HCT116 (cell line): ENCODE data around the gene PRPH2. TPM values are rescaled to one million over a fixed set of nuclear protein-coding genes. Genes with fewer than 3 reads are reported as not detected.
A peak's percentile ranks its signal among the peaks of the same experiment; 100 is the strongest.

Experiments
- ATAC-seq: fragments of 200-7000 bp; cut with Tn5 transposase; 2 replicates; pipeline ENCODE4 v1.9.1; 2020; ENCODE audit warnings: mild to moderate bottlenecking, moderate library complexity
- BruUV-seq: library from RNA; stranded (reverse); fragments of 400-500 nt; replicated peaks from 2 replicates; lab custom pipeline; 2021; lab: Mats Ljungman, UMichigan
- CTCF ChIA-PET: fragments of 300-600 bp; sonication (Branson Sonifier 250); formaldehyde crosslinking; loops from one replicate; lab custom pipeline; 2021; ENCODE audit warnings: antibody characterized with exemption; lab: Charles Lee
- POLR2A ChIA-PET: fragments of 300-600, 350-600 bp; sonication (Branson Sonifier 250); formaldehyde crosslinking; loops from one replicate; lab custom pipeline; 2021; ENCODE audit warnings: antibody characterized with exemption; lab: Charles Lee
- RAD21 ChIA-PET, 2 experiments: fragments of 300-600 bp; sonication (Branson Sonifier 250); formaldehyde crosslinking; loops; one replicate each; lab custom pipeline; 2023; ENCODE audit warnings: low total read pairs in 2 of 2; ENCODE audit not compliant: uncharacterized antibody in 2 of 2, unreplicated experiment in 2 of 2, low non-redundant PET in 1 of 2; lab: Charles Lee
- DNase-seq: peaks from one replicate; pipeline ENCODE4 v3.0.0-alpha.2; 2010; ENCODE audit warnings: low read depth, low spot score
- H2AFZ ChIP-seq: fragments of 200-600 bp; shearing (Covaris generic), sonication (generic); 2 replicates; pipeline ENCODE4 v1.6.1; 2017; ENCODE audit warnings: low read depth, mixed run types, mixed read lengths, antibody characterized with exemption, low read length; ENCODE audit not compliant: poor library complexity, severe bottlenecking
- H3K27ac ChIP-seq: 2 replicates; pipeline ENCODE4 v1.5.1; 2012; ENCODE audit warnings: low read depth, low read length
- H3K27me3 ChIP-seq: fragments of 200-600 bp; sonication (generic); 2 replicates; pipeline ENCODE4 v1.6.1; 2016; ENCODE audit warnings: mixed run types, low read length, mixed read lengths; ENCODE audit not compliant: insufficient read depth
- H3K36me3 ChIP-seq, 2 experiments: fragments of 200-500 bp in 1 of 2; fragments of 200-600 bp in 1 of 2; sonication (Bioruptor generic) in 1 of 2; sonication (generic) in 1 of 2; 2 replicates each; pipeline versions ENCODE4 v1.5.1 to v1.6.1; 2014 to 2016; ENCODE audit warnings: low read length in 2 of 2, inconsistent platforms in 1 of 2, mixed read lengths in 1 of 2, mixed run types in 1 of 2; ENCODE audit not compliant: insufficient read depth in 2 of 2, control insufficient read depth in 1 of 2
- H3K4me1 ChIP-seq, 2 experiments: fragments of 200-600 bp in 1 of 2; sonication (generic) in 1 of 2; 2 replicates each; pipeline versions ENCODE4 v1.5.1 to v1.6.1; 2012 to 2017; ENCODE audit warnings: low read length in 2 of 2, inconsistent platforms in 1 of 2, mild to moderate bottlenecking in 1 of 2, mixed read lengths in 1 of 2, mixed run types in 1 of 2, moderate library complexity in 1 of 2; ENCODE audit not compliant: insufficient read depth in 2 of 2, control insufficient read depth in 1 of 2
- H3K4me2 ChIP-seq: fragments of 200-600 bp; sonication (generic); 2 replicates; pipeline ENCODE4 v1.6.1; 2017; ENCODE audit warnings: mixed run types, low read length, mixed read lengths
- H3K4me3 ChIP-seq, 2 experiments: fragments of 200-600 bp in 1 of 2; sonication (generic) in 1 of 2; replicated peaks in 1 of 2; 2 replicates each; pipeline ENCODE4 v1.5.1; 2011 to 2016; ENCODE audit warnings: low read length in 2 of 2, control low read depth in 1 of 2, low read depth in 1 of 2, mild to moderate bottlenecking in 1 of 2, mixed read lengths in 1 of 2, mixed run types in 1 of 2
- H3K79me2 ChIP-seq: fragments of 200-600 bp; sonication (generic); 2 replicates; pipeline ENCODE4 v1.6.1; 2017; ENCODE audit warnings: mild to moderate bottlenecking, mixed run types, low read length, moderate library complexity, mixed read lengths; ENCODE audit not compliant: insufficient read depth
- H3K9ac ChIP-seq: fragments of 200-600 bp; sonication (generic); 2 replicates; pipeline ENCODE4 v1.6.1; 2016; ENCODE audit warnings: low read length, mixed read lengths
- H3K9me2 ChIP-seq: fragments of 200-600 bp; sonication (generic), shearing (Covaris generic); 2 replicates; pipeline ENCODE4 v1.6.1; 2017; ENCODE audit warnings: mixed run types, mild to moderate bottlenecking, moderate library complexity; ENCODE audit not compliant: insufficient read depth
- H3K9me3 ChIP-seq, 2 experiments: fragments of 200-500 bp in 1 of 2; fragments of 200-600 bp in 1 of 2; sonication (Bioruptor generic) in 1 of 2; sonication (generic) in 1 of 2; 2 replicates each; pipeline ENCODE4 v1.6.1; 2014 to 2017; ENCODE audit warnings: low read length in 2 of 2, mixed read lengths in 2 of 2, inconsistent platforms in 1 of 2, low read depth in 1 of 2, mild to moderate bottlenecking in 1 of 2, mixed run types in 1 of 2, moderate library complexity in 1 of 2; ENCODE audit not compliant: control insufficient read depth in 1 of 2, insufficient read depth in 1 of 2
- H4K20me1 ChIP-seq: fragments of 200-600 bp; sonication (generic), shearing (Covaris generic); 2 replicates; pipeline ENCODE4 v1.6.1; 2017; ENCODE audit warnings: mixed run types, mild to moderate bottlenecking, moderate library complexity; ENCODE audit not compliant: insufficient read depth
- CBX3 ChIP-seq: IDR thresholded peaks from 2 replicates; pipeline ENCODE4 v1.6.1; 2012; ENCODE audit warnings: low read depth
- CEBPB ChIP-seq: IDR thresholded peaks from 2 replicates; pipeline ENCODE4 v1.6.1; 2012; ENCODE audit warnings: low read depth
- CTCF ChIP-seq, 3 experiments: fragments of 200-600 bp in 1 of 3; sonication (generic) in 1 of 3; IDR thresholded peaks in 2 of 3; conservative IDR thresholded peaks in 1 of 3; 2 replicates each; pipeline ENCODE4 v1.5.1; 2012 to 2017; ENCODE audit warnings: low read depth in 2 of 3, low read length in 2 of 3, antibody characterized with exemption in 1 of 3, borderline replicate concordance in 1 of 3, control low read depth in 1 of 3, mild to moderate bottlenecking in 1 of 3, mixed read lengths in 1 of 3, mixed run types in 1 of 3, moderate library complexity in 1 of 3; ENCODE audit not compliant: insufficient read depth in 1 of 3
- EGR1 ChIP-seq: IDR thresholded peaks from 2 replicates; pipeline ENCODE4 v1.6.1; 2012; ENCODE audit warnings: low read depth
- ELF1 ChIP-seq: IDR thresholded peaks from 2 replicates; pipeline ENCODE4 v1.6.1; 2012; ENCODE audit warnings: low read depth, borderline replicate concordance
- EZH2 ChIP-seq: fragments of 200-600 bp; sonication (generic); IDR thresholded peaks from 2 replicates; pipeline ENCODE4 v1.6.1; 2017; ENCODE audit warnings: antibody characterized with exemption, mixed run types
- EZH2phosphoT487 ChIP-seq: fragments of 200-600 bp; IDR thresholded peaks from 2 replicates; pipeline ENCODE4 v1.6.1; 2018; ENCODE audit warnings: antibody characterized with exemption, borderline replicate concordance
- FOSL1 ChIP-seq: IDR thresholded peaks from 2 replicates; pipeline ENCODE4 v1.6.1; 2012; ENCODE audit warnings: low read depth
- JUND ChIP-seq: IDR thresholded peaks from 2 replicates; pipeline ENCODE4 v1.6.1; 2012
- MAX ChIP-seq: IDR thresholded peaks from 2 replicates; pipeline ENCODE4 v1.6.1; 2012
- POLR2A ChIP-seq: IDR thresholded peaks from 2 replicates; pipeline ENCODE4 v1.7.0; 2011; ENCODE audit warnings: borderline replicate concordance; ENCODE audit not compliant: insufficient read depth, insufficient read length; ENCODE audit errors: extremely low read depth
- POLR2AphosphoS5 ChIP-seq: IDR thresholded peaks from 2 replicates; pipeline ENCODE4 v1.6.1; 2011; ENCODE audit warnings: mild to moderate bottlenecking, low read depth, low read length, moderate library complexity
- RAD21 ChIP-seq: IDR thresholded peaks from 2 replicates; pipeline ENCODE4 v1.6.1; 2012; ENCODE audit warnings: low read depth, mild to moderate bottlenecking
- SIN3A ChIP-seq: IDR thresholded peaks from 2 replicates; pipeline ENCODE4 v1.6.1; 2012; ENCODE audit warnings: low read depth
- SP1 ChIP-seq: IDR thresholded peaks from 2 replicates; pipeline ENCODE4 v1.6.1; 2012; ENCODE audit warnings: low read depth
- SRF ChIP-seq: IDR thresholded peaks from 2 replicates; pipeline ENCODE4 v1.6.1; 2012; ENCODE audit warnings: low read depth
- YY1 ChIP-seq: IDR thresholded peaks from 2 replicates; pipeline ENCODE4 v1.6.1; 2011; ENCODE audit warnings: low read length, low read depth, moderate library complexity, mild to moderate bottlenecking; ENCODE audit not compliant: insufficient replicate concordance; ENCODE audit errors: extremely low read depth
- ZBTB33 ChIP-seq: IDR thresholded peaks from 2 replicates; pipeline ENCODE4 v1.6.1; 2011; ENCODE audit warnings: mild to moderate bottlenecking, low read length, moderate library complexity; ENCODE audit not compliant: insufficient replicate concordance; ENCODE audit errors: extremely low read depth
- ZFX ChIP-seq: fragments of 450-650 bp; IDR thresholded peaks from 2 replicates; pipeline ENCODE4 v1.6.1; 2017
- ZNF274 ChIP-seq: fragments of 200-500 bp; sonication (Bioruptor generic); IDR thresholded peaks from 2 replicates; pipeline ENCODE4 v1.6.1; 2014; ENCODE audit warnings: mild to moderate bottlenecking, low read depth, low read length, inconsistent platforms
- intact Hi-C: fragments of 100-400 bp; cut with micrococcal nuclease; formaldehyde crosslinking; loops from 2 replicates; pipeline ENCODE4 v1.10.0; 2022
- total RNA-seq: library from RNA; stranded (reverse); gene quantifications from one replicate; pipeline ENCODE4 v1.2.1, GENCODE V29; 2021; ENCODE audit not compliant: unreplicated experiment

PRPH2 gene
- total RNA-seq, 1 experiment from 2014 or later: not detected

- Histone ChIP-seq H3K4me1 (peaks cover 11 to 27% of the 10 kb centered on the region in 2 experiments), H3K4me3 (peak within 1 kb of the TSS; percentile 88 to 99), H4K20me1 (no peaks in the 10 kb centered on the region), H3K27me3 (no peaks in the 10 kb centered on the region), H3K36me3 (no peaks in the 10 kb centered on the region), H2AFZ (no peak within 1 kb of the TSS), H3K9ac (peak within 1 kb of the TSS; percentile 94), H3K27ac (peak within 1 kb of the TSS; percentile 79), H3K9me2 (no peaks in the 10 kb centered on the region), H3K79me2 (peaks cover 23% of the 10 kb centered on the region), H3K4me2 (peak within 1 kb of the TSS; percentile 93), H3K9me3 (no peaks in the 10 kb centered on the region)
- ATAC-seq (peak; percentile 79), DNase-seq (peak; percentile 95)
- intact Hi-C loops: loop anchor here (1.0 to 5.0 kb wide), 3 partner anchors 38 to 146 kb away; a partner anchor contains a TSS
- ChIA-PET CTCF (interaction anchor here (1.0 to 1.5 kb wide), 3 partner anchors 19 to 84 kb away, joined by 3 read pairs; no protein-coding TSS in a partner anchor), RAD21 (interaction anchor here (0.7 to 1.0 kb wide), 4 partner anchors 20 to 135 kb away, joined by 3 to 10 read pairs (median 4); no protein-coding TSS in a partner anchor), POLR2A (interaction anchor here (0.6 to 3.3 kb wide), 17 partner anchors 10 to 884 kb away, joined by 3 to 22 read pairs (median 5); partner anchors contain the start of genes BICRAL and RPL7L1)
- BruUV-seq: TSS peak; percentile 89
- peak; percentile 91 for TF ChIP-seq SIN3A
- peak; percentile 38; the same call in 1 of the 2 replicates for TF ChIP-seq ZFX
- TF ChIP-seq CTCF (IDR thresholded peaks at IDR 0.05 in 2 of 3, conservative IDR thresholded peaks at IDR 0.05 in 1 of 3; ENCODE audit: borderline replicate concordance in 1 of 3, insufficient read depth in 1 of 3, low read depth in 2 of 3, low read length in 2 of 3): no peak
- TF ChIP-seq YY1: peak; percentile 95
- TF ChIP-seq POLR2A: peak; percentile 87
- TF ChIP-seq CEBPB: no peak
- peak; percentile 93 for TF ChIP-seq SP1
- TF ChIP-seq ZBTB33: no peak
- no peak for TF ChIP-seq ZNF274
- no peak for TF ChIP-seq JUND
- no peak for TF ChIP-seq CBX3
- TF ChIP-seq FOSL1: no peak
- peak; percentile 52; the same call in 1 of the 2 replicates for TF ChIP-seq EGR1
- TF ChIP-seq RAD21: no peak
- TF ChIP-seq EZH2phosphoT487: no peak
- no peak for TF ChIP-seq EZH2
- TF ChIP-seq MAX: peak; percentile 89
- TF ChIP-seq ELF1: no peak; the same call in 1 of the 2 replicates
- no peak for TF ChIP-seq SRF
- TF ChIP-seq POLR2AphosphoS5: peak; percentile 97
These were observed 23.5 kb upstream of the PRPH2 start, which contains the start of gene TBCC for GRCh38 chr6:42745640-42746462. Gene TBCC, minus strand, starts transcription at chr6:42746103. Its CDS starts 30 bp downstream, at chr6:42746073.
